ENCODE measurements around the gene PAQR5. TPM values are rescaled to one million over a fixed set of nuclear protein-coding genes. Genes with fewer than 3 reads are reported as not detected.
A peak's percentile ranks its signal among the peaks of the same experiment; 100 is the strongest.

PAQR5 gene
- total RNA-seq, 4 donors from 2014 or later: 3.0 to 8.1 (median 3.9) TPM

DNA sequence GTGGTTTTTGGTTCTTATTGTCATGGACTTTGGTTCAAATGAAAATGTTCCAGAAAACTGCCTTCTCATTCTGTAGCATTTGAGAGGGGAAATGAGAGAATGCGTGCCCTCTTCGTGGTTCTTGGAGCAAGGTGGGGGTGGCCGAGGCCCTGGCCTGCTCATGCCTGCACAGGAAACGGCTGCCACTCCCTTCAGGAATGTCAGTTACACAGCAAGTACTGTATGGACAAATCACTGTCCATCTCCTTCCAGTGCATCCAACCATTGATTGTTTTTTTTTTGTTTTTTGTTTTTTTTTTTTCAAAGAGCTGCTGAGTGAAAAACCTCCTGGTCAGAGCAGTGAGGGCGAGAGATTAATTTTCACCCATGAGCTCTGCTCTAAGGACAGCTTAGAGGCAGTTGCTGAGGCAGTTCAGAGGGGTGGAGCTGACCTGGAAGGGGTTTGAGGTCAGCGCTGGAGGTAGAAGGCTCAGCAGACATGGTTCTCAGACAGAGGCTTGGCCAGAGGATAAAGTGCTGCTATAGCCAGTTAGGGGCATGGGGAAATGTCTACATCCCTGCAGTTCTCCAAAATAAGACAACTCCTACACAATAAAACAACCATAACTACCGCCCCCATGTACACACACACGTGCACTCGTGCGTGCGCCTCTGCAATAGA lies 95.2 kb downstream of the PAQR5 start:
- WGBS, 2 donors: 40 to 47% methylated on average over 11 of the region's 11 CpGs
- no peak overlapping the region for H3K27ac ChIP-seq
- no peaks in the 10 kb centered on the region for H3K9me3 ChIP-seq
- H3K27me3 ChIP-seq: no peaks in the 10 kb centered on the region
- no peak overlapping the region for H3K4me3 ChIP-seq
- no peak for TF ChIP-seq EP300 (IDR thresholded peaks at IDR 0.05)
- no peak for TF ChIP-seq POLR2A (IDR thresholded peaks at IDR 0.05)
- TF ChIP-seq, protein P1, sequence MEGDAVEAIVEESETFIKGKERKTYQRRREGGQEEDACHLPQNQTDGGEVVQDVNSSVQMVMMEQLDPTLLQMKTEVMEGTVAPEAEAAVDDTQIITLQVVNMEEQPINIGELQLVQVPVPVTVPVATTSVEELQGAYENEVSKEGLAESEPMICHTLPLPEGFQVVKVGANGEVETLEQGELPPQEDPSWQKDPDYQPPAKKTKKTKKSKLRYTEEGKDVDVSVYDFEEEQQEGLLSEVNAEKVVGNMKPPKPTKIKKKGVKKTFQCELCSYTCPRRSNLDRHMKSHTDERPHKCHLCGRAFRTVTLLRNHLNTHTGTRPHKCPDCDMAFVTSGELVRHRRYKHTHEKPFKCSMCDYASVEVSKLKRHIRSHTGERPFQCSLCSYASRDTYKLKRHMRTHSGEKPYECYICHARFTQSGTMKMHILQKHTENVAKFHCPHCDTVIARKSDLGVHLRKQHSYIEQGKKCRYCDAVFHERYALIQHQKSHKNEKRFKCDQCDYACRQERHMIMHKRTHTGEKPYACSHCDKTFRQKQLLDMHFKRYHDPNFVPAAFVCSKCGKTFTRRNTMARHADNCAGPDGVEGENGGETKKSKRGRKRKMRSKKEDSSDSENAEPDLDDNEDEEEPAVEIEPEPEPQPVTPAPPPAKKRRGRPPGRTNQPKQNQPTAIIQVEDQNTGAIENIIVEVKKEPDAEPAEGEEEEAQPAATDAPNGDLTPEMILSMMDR (IDR thresholded peaks at IDR 0.05): no peak
- peaks cover 0 to 13% (median 4%) of the 10 kb centered on the region in 4 donors for H3K4me1 ChIP-seq
- no peak for DNase-seq (ENCODE audit: low spot score in 2 of 2)
- H3K36me3 ChIP-seq: no peaks in the 10 kb centered on the region

GRCh38 chr15:69394556-69395282 lies 96.0 kb downstream of the PAQR5 start:
- Histone ChIP-seq H3K27me3 (no peaks in the 10 kb centered on the region), H3K4me1 (peaks cover 0 to 13% (median 4%) of the 10 kb centered on the region in 4 donors), H3K9me3 (no peaks in the 10 kb centered on the region), H3K4me3 (peak overlapping the region in 1 of 4 donors; percentile 13), H3K27ac (peak overlapping the region in 1 of 4 donors; percentile 16), H3K36me3 (no peaks in the 10 kb centered on the region)
- WGBS, 2 donors: 18 to 19% methylated on average over 35 to 36 of the region's 36 CpGs
- TF ChIP-seq EP300 (IDR thresholded peaks at IDR 0.05): no peak
- TF ChIP-seq, protein P1 (IDR thresholded peaks at IDR 0.05): peak; percentile 94 to 98 (median 94)
- TF ChIP-seq POLR2A (IDR thresholded peaks at IDR 0.05): no peak
- DNase-seq (ENCODE audit: low spot score in 2 of 2): peak; percentile 71 to 90

DNA sequence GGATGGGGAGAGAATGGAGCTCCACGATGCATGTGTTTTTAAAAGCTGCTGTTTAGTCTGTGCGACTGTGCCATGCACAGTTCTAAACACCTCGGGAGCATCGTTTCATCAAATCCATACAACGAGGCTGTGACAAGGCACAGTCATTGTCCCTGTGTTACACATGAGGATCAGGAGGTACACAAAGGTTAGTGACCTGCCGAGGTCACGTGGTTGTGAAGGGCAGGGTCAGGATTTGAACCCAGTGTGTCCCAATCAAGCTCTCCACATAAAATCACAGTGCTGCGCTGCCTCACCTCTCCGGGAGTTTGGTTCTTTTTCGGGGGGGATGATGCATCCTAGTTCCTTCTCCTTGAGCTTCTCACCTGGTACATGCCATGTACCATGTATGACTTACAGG lies 96.7 kb downstream of the PAQR5 start:
- no peak overlapping the region for H3K4me3 ChIP-seq
- H3K4me1 ChIP-seq: peaks cover 0 to 13% (median 4%) of the 10 kb centered on the region in 4 donors
- H3K36me3 ChIP-seq: no peaks in the 10 kb centered on the region
- no peak for DNase-seq (ENCODE audit: low spot score in 2 of 2)
- H3K27me3 ChIP-seq: no peaks in the 10 kb centered on the region
- no peaks in the 10 kb centered on the region for H3K9me3 ChIP-seq
- WGBS, 2 donors: 89 to 90% methylated on average over 10 of the region's 10 CpGs
- H3K27ac ChIP-seq: no peak overlapping the region
- TF ChIP-seq POLR2A (IDR thresholded peaks at IDR 0.05) (no peak), EP300 (IDR thresholded peaks at IDR 0.05) (no peak)
- TF ChIP-seq, protein P1 (IDR thresholded peaks at IDR 0.05): no peak

DNA sequence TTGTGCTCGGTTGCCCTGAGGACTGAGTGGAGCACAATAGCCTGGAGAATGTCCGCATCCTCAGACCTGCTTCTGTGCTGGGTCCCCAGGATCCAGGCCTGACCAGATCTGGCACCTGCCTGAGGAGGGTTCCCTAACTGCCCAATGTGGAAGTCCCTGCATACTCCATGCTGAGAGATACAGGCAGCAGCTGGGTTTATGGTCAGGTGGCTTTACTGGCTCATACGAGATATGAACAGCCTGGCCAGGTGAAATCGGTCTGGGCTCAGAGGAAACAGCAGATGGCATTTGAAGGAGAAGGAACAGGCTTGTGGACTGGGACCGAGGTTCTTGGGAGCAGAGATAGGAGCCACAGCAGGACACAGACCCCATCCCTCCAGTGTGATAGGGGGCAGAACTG lies 97.3 kb downstream of the PAQR5 start:
- H3K4me1 ChIP-seq: peaks cover 0 to 13% (median 4%) of the 10 kb centered on the region in 4 donors
- no peaks in the 10 kb centered on the region for H3K36me3 ChIP-seq
- no peak for DNase-seq (ENCODE audit: low spot score in 2 of 2)
- TF ChIP-seq POLR2A (IDR thresholded peaks at IDR 0.05) (no peak), EP300 (IDR thresholded peaks at IDR 0.05) (no peak)
- TF ChIP-seq, protein P1 (IDR thresholded peaks at IDR 0.05): no peak
- no peak overlapping the region for H3K27ac ChIP-seq
- H3K9me3 ChIP-seq: no peaks in the 10 kb centered on the region
- H3K4me3 ChIP-seq: no peak overlapping the region
- H3K27me3 ChIP-seq: no peaks in the 10 kb centered on the region
- 90 to 91% methylated on average over 4 to 5 of the region's 5 CpGs for WGBS, 2 donors

DNA sequence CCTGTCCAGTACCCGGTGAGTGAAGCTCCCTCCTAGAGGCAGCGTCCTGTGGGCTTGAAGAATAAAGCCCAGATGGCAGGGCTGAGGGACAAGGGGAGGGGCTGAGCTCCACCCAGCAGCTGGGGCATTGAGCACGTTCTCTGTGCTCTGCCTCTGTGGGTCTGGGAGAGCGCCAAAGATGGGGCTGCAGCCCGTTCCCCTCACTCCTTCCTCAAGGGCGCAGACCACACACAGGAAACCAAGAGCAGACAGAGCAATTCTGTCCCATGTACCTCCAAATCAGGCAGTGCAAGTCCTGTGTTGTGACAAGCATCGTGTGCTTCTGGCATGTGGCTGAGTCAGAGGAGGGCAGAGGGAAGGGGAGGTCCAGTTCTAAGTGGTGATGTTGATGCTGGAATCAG lies 99.8 kb downstream of the PAQR5 start:
- Histone ChIP-seq H3K36me3 (no peaks in the 10 kb centered on the region), H3K27ac (no peak overlapping the region), H3K27me3 (no peaks in the 10 kb centered on the region), H3K9me3 (no peaks in the 10 kb centered on the region), H3K4me3 (no peak overlapping the region), H3K4me1 (peaks cover 0 to 13% (median 4%) of the 10 kb centered on the region in 4 donors)
- TF ChIP-seq, protein P1 (IDR thresholded peaks at IDR 0.05): no peak
- TF ChIP-seq EP300 (IDR thresholded peaks at IDR 0.05): no peak
- no peak for TF ChIP-seq POLR2A (IDR thresholded peaks at IDR 0.05)
- 40 to 46% methylated on average over 6 to 7 of the region's 7 CpGs for WGBS, 2 donors
- no peak for DNase-seq (ENCODE audit: low spot score in 2 of 2)
